H1 (cell line): Measurements from ENCODE around the gene SLC27A2. TPM values are rescaled to one million over a fixed set of nuclear protein-coding genes. Genes with fewer than 3 reads are reported as not detected.

Source experiments
- CTCF ChIA-PET: fragments of 300-600 bp; sonication (Branson Sonifier 250); formaldehyde crosslinking; loops from one replicate; lab custom pipeline; 2021; ENCODE audit not compliant: partially characterized antibody; lab: Charles Lee
- POLR2A ChIA-PET: fragments of 300-600 bp; sonication (Branson Sonifier 250); formaldehyde crosslinking; loops from one replicate; lab custom pipeline; 2021; ENCODE audit warnings: inconsistent platforms; ENCODE audit not compliant: partially characterized antibody; lab: Charles Lee
- DNase-seq, 2 experiments: peaks; one replicate each; pipeline versions ENCODE4 v3.0.0 to v3.0.0-alpha.2; 2010 to 2022; ENCODE audit warnings: low spot score in 2 of 2, low read depth in 1 of 2, mixed read lengths in 1 of 2
- FAIRE-seq: peaks from 2 replicates; lab custom pipeline; 2011; peaks lifted over from hg19 to GRCh38; lab: Jason Lieb, UNC
- H2AFZ ChIP-seq: 2 replicates; pipeline ENCODE4 v1.8.1; 2012; ENCODE audit warnings: low read length, inconsistent platforms
- H2AK5ac ChIP-seq: 2 replicates; pipeline ENCODE4 v1.6.1; 2013; ENCODE audit warnings: low read depth, low read length
- H2BK120ac ChIP-seq: replicated peaks from 2 replicates; pipeline ENCODE3; 2013; ENCODE audit warnings: low read depth, low read length, inconsistent platforms
- H2BK12ac ChIP-seq: 2 replicates; pipeline ENCODE4 v1.6.1; 2013; ENCODE audit warnings: low read depth, low read length
- H2BK15ac ChIP-seq: 2 replicates; pipeline ENCODE4 v1.6.1; 2013; ENCODE audit warnings: low read length
- H2BK20ac ChIP-seq: 2 replicates; pipeline ENCODE4 v1.6.1; 2013; ENCODE audit warnings: low read length
- H2BK5ac ChIP-seq: 2 replicates; pipeline ENCODE4 v1.6.1; 2013; ENCODE audit warnings: low read depth, low read length
- H3K14ac ChIP-seq: 2 replicates; pipeline ENCODE4 v1.6.1; 2013; ENCODE audit warnings: inconsistent platforms; ENCODE audit not compliant: insufficient read length
- H3K18ac ChIP-seq: 2 replicates; pipeline ENCODE4 v1.6.1; 2013; ENCODE audit warnings: low read length; ENCODE audit errors: extremely low read depth
- H3K23ac ChIP-seq: 2 replicates; pipeline ENCODE4 v1.6.1; 2013; ENCODE audit warnings: inconsistent platforms; ENCODE audit not compliant: insufficient read length
- H3K23me2 ChIP-seq: 2 replicates; pipeline ENCODE4 v1.6.1; 2013; ENCODE audit warnings: low read depth, low read length
- H3K27ac ChIP-seq: 2 replicates; pipeline ENCODE4 v1.6.1; 2011; ENCODE audit warnings: low read depth, low read length, inconsistent platforms
- H3K27me3 ChIP-seq, 4 experiments: replicated peaks in 1 of 4; 1 replicate in 1 of 4; 2 replicates in 3 of 4; pipeline versions ENCODE4 v1.6.1 to v1.8.1; 2011 to 2013; ENCODE audit warnings: low read length in 3 of 4, mild to moderate bottlenecking in 3 of 4, inconsistent platforms in 2 of 4, mixed read lengths in 2 of 4, moderate library complexity in 1 of 4; ENCODE audit not compliant: control insufficient read depth in 3 of 4, insufficient read depth in 3 of 4; ENCODE audit errors: extremely low read depth in 1 of 4
- H3K36me3 ChIP-seq, 4 experiments: 2 replicates each; pipeline versions ENCODE4 v1.6.1 to v1.8.1; 2011 to 2013; ENCODE audit warnings: mild to moderate bottlenecking in 4 of 4, low read length in 3 of 4, moderate library complexity in 2 of 4, control low read depth in 1 of 4, inconsistent platforms in 1 of 4; ENCODE audit not compliant: insufficient read depth in 4 of 4, control insufficient read depth in 2 of 4
- H3K4ac ChIP-seq: replicated peaks from 2 replicates; pipeline ENCODE3; 2013; ENCODE audit warnings: low read length, low read depth, mixed read lengths, inconsistent platforms; ENCODE audit not compliant: insufficient read length
- H3K4me1 ChIP-seq, 4 experiments: replicated peaks in 1 of 4; 1 replicate in 1 of 4; 2 replicates in 3 of 4; pipeline versions ENCODE4 v1.6.1 to v1.8.1; 2011 to 2013; ENCODE audit warnings: low read length in 3 of 4, inconsistent platforms in 2 of 4, mixed read lengths in 1 of 4; ENCODE audit not compliant: insufficient read depth in 4 of 4, control insufficient read depth in 3 of 4
- H3K4me2 ChIP-seq, 2 experiments: 2 replicates each; pipeline versions ENCODE4 v1.6.1 to v1.8.1; 2011 to 2013; ENCODE audit warnings: low read depth in 2 of 2, low read length in 2 of 2, control low read depth in 1 of 2, inconsistent platforms in 1 of 2, mild to moderate bottlenecking in 1 of 2; ENCODE audit not compliant: insufficient read depth in 1 of 2
- H3K4me3 ChIP-seq, 4 experiments: fragments of 200-600, 300-600 bp in 1 of 4; sonication (generic), shearing (Covaris generic), sonication (Bioruptor Twin) in 1 of 4; 2 replicates each; pipeline versions ENCODE4 v1.5.1 to v1.8.1; 2011 to 2016; ENCODE audit warnings: low read length in 4 of 4, low read depth in 3 of 4, control low read depth in 2 of 4, inconsistent platforms in 2 of 4, mild to moderate bottlenecking in 2 of 4, mixed read lengths in 1 of 4, moderate library complexity in 1 of 4; ENCODE audit not compliant: insufficient read depth in 2 of 4; ENCODE audit errors: extremely low read depth in 1 of 4
- H3K56ac ChIP-seq: replicated peaks from 2 replicates; pipeline ENCODE3; 2013; ENCODE audit warnings: low read depth, mild to moderate bottlenecking, mixed read lengths, low read length, inconsistent platforms; ENCODE audit not compliant: insufficient read length
- H3K79me1 ChIP-seq: 2 replicates; pipeline ENCODE4 v1.6.1; 2013; ENCODE audit warnings: low read depth, low read length, control low read depth
- H3K79me2 ChIP-seq, 2 experiments: 2 replicates each; pipeline versions ENCODE4 v1.6.1 to v1.8.1; 2012 to 2013; ENCODE audit warnings: low read length in 2 of 2, mild to moderate bottlenecking in 2 of 2, inconsistent platforms in 1 of 2; ENCODE audit not compliant: insufficient read depth in 2 of 2, control insufficient read depth in 1 of 2
- H3K9ac ChIP-seq, 4 experiments: replicated peaks in 1 of 4; 1 replicate in 1 of 4; 2 replicates in 3 of 4; pipeline versions ENCODE4 v1.6.1 to v1.8.1; 2011 to 2013; ENCODE audit warnings: low read depth in 3 of 4, low read length in 3 of 4, control low read depth in 2 of 4, mild to moderate bottlenecking in 2 of 4, moderate library complexity in 2 of 4, inconsistent platforms in 1 of 4; ENCODE audit errors: extremely low read depth in 1 of 4
- H3K9me3 ChIP-seq, 2 experiments: 2 replicates each; pipeline versions ENCODE4 v1.6.1 to v1.8.1; 2012 to 2013; ENCODE audit warnings: mild to moderate bottlenecking in 2 of 2, moderate library complexity in 2 of 2, control low read depth in 1 of 2, inconsistent platforms in 1 of 2, low read depth in 1 of 2, low read length in 1 of 2, mixed read lengths in 1 of 2; ENCODE audit not compliant: insufficient read depth in 2 of 2
- H4K20me1 ChIP-seq, 2 experiments: replicated peaks in 1 of 2; 2 replicates each; pipeline versions ENCODE3 to v1.8.1; 2011 to 2013; ENCODE audit warnings: inconsistent platforms in 2 of 2, low read length in 2 of 2, mild to moderate bottlenecking in 1 of 2; ENCODE audit not compliant: insufficient read depth in 2 of 2, control insufficient read depth in 1 of 2
- H4K5ac ChIP-seq: 2 replicates; pipeline ENCODE4 v1.6.1; 2013; ENCODE audit warnings: low read length, low read depth, mixed read lengths, inconsistent platforms; ENCODE audit not compliant: insufficient read length
- H4K8ac ChIP-seq: 2 replicates; pipeline ENCODE4 v1.8.0; 2013; ENCODE audit warnings: mild to moderate bottlenecking, moderate library complexity, low read length, inconsistent platforms; ENCODE audit not compliant: insufficient read depth; ENCODE audit errors: extremely low read depth
- H4K91ac ChIP-seq: replicated peaks from 2 replicates; pipeline ENCODE3; 2013; ENCODE audit warnings: low read length, mixed read lengths, inconsistent platforms; ENCODE audit not compliant: insufficient read length
- BACH1 ChIP-seq: IDR thresholded peaks from 2 replicates; pipeline ENCODE4 v1.6.1; 2012; ENCODE audit warnings: low read length, improper control_type of control experiment
- MAFK ChIP-seq: IDR thresholded peaks from 2 replicates; pipeline ENCODE4 v1.6.1; 2012; ENCODE audit warnings: low read depth, mild to moderate bottlenecking, improper control_type of control experiment, low read length
- SP4 ChIP-seq: IDR thresholded peaks from 2 replicates; pipeline ENCODE4 v1.6.1; 2012; ENCODE audit warnings: low read length, inconsistent platforms
- TEAD4 ChIP-seq: IDR thresholded peaks from 2 replicates; pipeline ENCODE4 v1.6.1; 2012; ENCODE audit warnings: low read depth, low read length, inconsistent platforms, mixed read lengths
- WGBS, 2 experiments: shearing (Covaris generic) in 1 of 2; methylation state at CpG; one replicate each; pipeline versions ENCODE4 v1.1.6 to v1.1.7; 2013 to 2015; ENCODE audit warnings: low lambda C conversion rate in 2 of 2, mixed read lengths in 2 of 2, inconsistent platforms in 1 of 2, low coverage in 1 of 2, missing lambda C conversion rate in 1 of 2; ENCODE audit not compliant: insufficient replicate concordance in 2 of 2, insufficient coverage in 1 of 2, insufficient read length in 1 of 2; ENCODE audit errors: extremely low coverage in 1 of 2, missing lambda C conversion rate in 1 of 2; 5-methylcytosine and 5-hydroxymethylcytosine counted together
- polyA plus RNA-seq, 7 experiments: library from polyadenylated mRNA; depleted of rRNA in 3 of 7; stranded (reverse) in 5 of 7; unstranded in 2 of 7; fragments of >200 nt in 5 of 7; fragments of 200-250 nt in 2 of 7; gene quantifications; 1 replicate in 5 of 7; 2 replicates in 1 of 7; 4 replicates in 1 of 7; pipeline versions ENCODE4 v1.2.1 to v1.2.3, GENCODE V29; 2011 to 2013; ENCODE audit warnings: missing spikeins in 2 of 7, mixed read lengths in 2 of 7
- total RNA-seq: library from RNA; stranded (reverse); fragmentation: NEBNext Ultra II Directional; extraction: Animal tissue kit (Norgen Biotek cat#: 25700); gene quantifications from 2 replicates; pipeline ENCODE4 v1.2.1, GENCODE V29; 2021

SLC27A2 gene
- total and polyA plus RNA-seq, 2 of the 8 experiments (the other 6 are each of a cell fraction or from before 2014, with no cell fraction given), result 5.6 to 5.8 TPM

DNA sequence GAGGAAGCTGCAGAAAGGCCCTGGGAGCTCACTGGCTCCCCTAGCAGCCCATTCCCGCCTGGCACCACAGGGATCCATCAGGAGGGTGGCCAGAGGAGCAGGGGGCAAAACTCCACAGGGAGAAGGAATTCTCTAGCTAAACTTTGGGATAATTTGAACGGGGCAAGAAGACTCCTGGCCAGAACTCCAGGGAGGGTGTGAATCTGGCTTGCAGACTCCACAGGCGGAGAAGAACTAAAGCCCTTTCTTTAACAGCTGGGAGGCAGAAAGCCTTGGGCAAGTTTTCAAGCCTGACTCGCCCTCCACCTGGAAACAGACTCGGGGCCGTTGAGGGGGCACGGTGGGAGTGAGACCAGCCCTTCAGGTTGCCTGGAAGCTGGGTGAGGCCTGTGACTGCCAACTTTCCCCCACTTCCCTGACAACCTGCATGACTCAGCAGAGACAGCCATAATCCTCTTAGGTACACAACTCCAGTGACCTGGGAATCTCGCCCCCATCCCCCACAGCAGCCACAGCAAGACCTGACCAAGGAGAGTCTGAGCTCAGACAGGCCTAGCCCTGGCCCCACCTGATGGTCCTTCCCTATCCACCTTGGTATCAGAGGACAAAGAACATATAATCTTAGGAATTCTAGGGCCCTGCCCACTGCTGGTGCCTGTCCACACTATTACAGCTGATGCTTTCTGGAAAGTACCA lies 28.6 kb downstream of the SLC27A2 start:
- Histone ChIP-seq H3K27me3 (no peaks in the 10 kb centered on the region), H3K79me1 (no peaks in the 10 kb centered on the region), H2BK20ac (no peak overlapping the region), H4K8ac (no peak overlapping the region), H3K27ac (no peak overlapping the region), H3K4ac (no peak overlapping the region), H4K20me1 (no peaks in the 10 kb centered on the region), H3K23ac (no peak overlapping the region), H2BK5ac (no peak overlapping the region), H3K23me2 (no peaks in the 10 kb centered on the region), H4K5ac (no peak overlapping the region), H3K36me3 (peaks cover 0 to 7% (median 0%) of the 10 kb centered on the region in 4 experiments; a peak in 1 of 8 replicates), H3K79me2 (no peaks in the 10 kb centered on the region), H3K4me2 (no peak overlapping the region), H2AFZ (no peak overlapping the region), H3K56ac (no peak overlapping the region), H3K14ac (no peak overlapping the region), H3K9ac (no peak overlapping the region), H3K18ac (no peak overlapping the region), H2BK15ac (no peak overlapping the region), H3K4me3 (no peak overlapping the region), H2BK120ac (no peak overlapping the region), H4K91ac (no peak overlapping the region), H2BK12ac (no peak overlapping the region), H3K9me3 (no peaks in the 10 kb centered on the region; a peak in 1 of 4 replicates), H2AK5ac (no peak overlapping the region), H3K4me1 (0 out of 7 replicates have a peak, but pooled peaks cover 0 to 2% (median 0%) of the 10 kb centered on the region in 4 experiments)
- DNase-seq (no peak), FAIRE-seq (no peak)
- ChIA-PET CTCF (interaction anchor here (0.6 to 2.1 kb wide), 8 partner anchors 27 to 107 kb away, joined by 3 to 6 read pairs (median 4); partner anchors contain the start of gene SLC27A2), POLR2A (no interaction called here)
- 95% methylated on average over 8 of the region's 8 CpGs; no CpG with 5 or more reads in 1 of the 2 experiments for WGBS, 2 experiments
- TF ChIP-seq BACH1, result peak; percentile 25; the same call in 1 of the 2 replicates
- TF ChIP-seq SP4, result no peak
- peak; percentile 43; the same call in 1 of the 2 replicates for TF ChIP-seq MAFK
- no peak for TF ChIP-seq TEAD4
